Transverse colon (tissue), 3 donors: ENCODE data around the gene KLHDC4.

Experiments used
- EP300 ChIP-seq: sonication (generic); formaldehyde crosslinking; IDR thresholded peaks from one replicate; pipeline ENCODE4 v1.6.1; 2017; ENCODE audit warnings: antibody characterized with exemption, low read depth
- POLR2A ChIP-seq: fragments of 450-650 bp; IDR thresholded peaks from one replicate; pipeline ENCODE4 v1.6.1; 2016; ENCODE audit warnings: antibody characterized with exemption, mild to moderate bottlenecking, moderate library complexity
- TF ChIP-seq, protein P1 (sequence below), 5 experiments: fragments of 200-600 bp in 3 of 5; fragments of 450-650 bp in 2 of 5; sonication (generic) in 3 of 5; IDR thresholded peaks; 1 replicate in 2 of 5; 2 replicates in 3 of 5; pipeline ENCODE4 v1.5.1; 2016 to 2017; ENCODE audit warnings: antibody characterized with exemption in 5 of 5, inconsistent platforms in 3 of 5, mild to moderate bottlenecking in 2 of 5, moderate library complexity in 1 of 5

DNA sequence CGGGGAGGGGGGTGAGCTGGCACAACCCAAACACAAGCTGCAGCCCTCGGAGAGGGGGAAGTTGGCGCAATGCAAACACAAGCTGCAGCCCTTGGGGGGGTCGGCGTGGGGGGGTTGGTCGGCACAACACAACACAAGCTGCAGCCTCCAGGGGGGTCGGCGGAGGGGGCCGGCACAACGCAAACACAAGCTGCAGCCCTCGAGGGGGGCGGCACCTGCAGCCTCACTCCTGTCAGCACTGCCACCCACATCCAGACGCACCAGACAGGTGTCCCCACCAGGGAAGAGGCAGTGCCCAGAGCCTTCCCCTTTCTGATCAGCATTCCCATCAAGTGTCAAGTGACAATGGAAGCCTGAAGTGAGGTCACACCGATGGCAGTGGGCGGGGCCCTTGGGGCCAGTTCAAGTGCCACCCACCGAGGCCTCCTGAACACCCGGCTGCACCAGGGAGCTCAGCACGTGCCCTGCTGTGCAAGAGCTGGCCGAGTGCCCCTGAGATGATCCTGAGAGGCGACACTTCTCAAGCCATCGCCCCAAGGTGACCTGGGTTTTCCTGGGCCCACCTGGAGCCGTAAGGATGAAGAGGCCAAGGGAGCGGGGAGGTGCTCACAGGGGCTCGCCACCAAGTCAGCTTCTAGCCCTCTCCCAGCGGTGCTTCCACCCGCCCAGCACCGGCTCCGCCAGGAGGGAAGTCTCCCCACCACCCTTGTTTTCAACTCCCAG, 59.3 kb downstream of the KLHDC4 start:
- TF ChIP-seq, protein P1, sequence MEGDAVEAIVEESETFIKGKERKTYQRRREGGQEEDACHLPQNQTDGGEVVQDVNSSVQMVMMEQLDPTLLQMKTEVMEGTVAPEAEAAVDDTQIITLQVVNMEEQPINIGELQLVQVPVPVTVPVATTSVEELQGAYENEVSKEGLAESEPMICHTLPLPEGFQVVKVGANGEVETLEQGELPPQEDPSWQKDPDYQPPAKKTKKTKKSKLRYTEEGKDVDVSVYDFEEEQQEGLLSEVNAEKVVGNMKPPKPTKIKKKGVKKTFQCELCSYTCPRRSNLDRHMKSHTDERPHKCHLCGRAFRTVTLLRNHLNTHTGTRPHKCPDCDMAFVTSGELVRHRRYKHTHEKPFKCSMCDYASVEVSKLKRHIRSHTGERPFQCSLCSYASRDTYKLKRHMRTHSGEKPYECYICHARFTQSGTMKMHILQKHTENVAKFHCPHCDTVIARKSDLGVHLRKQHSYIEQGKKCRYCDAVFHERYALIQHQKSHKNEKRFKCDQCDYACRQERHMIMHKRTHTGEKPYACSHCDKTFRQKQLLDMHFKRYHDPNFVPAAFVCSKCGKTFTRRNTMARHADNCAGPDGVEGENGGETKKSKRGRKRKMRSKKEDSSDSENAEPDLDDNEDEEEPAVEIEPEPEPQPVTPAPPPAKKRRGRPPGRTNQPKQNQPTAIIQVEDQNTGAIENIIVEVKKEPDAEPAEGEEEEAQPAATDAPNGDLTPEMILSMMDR (IDR thresholded peaks at IDR 0.05), result no peak
- TF ChIP-seq POLR2A (no peak), EP300 (no peak)
